MM.1S (cell line): ENCODE measurements around the gene MACIR.

ENCODE experiments used
- CTCF ChIP-seq: fragments of 300-600 bp; sonication (generic); IDR thresholded peaks from 2 replicates; pipeline ENCODE4 v1.5.1; 2016; ENCODE audit warnings: antibody characterized with exemption, low read length, mixed read lengths
- EZH2 ChIP-seq: fragments of 300-600 bp; sonication (generic); optimal IDR thresholded peaks from 2 replicates; pipeline ENCODE3; 2017; ENCODE audit warnings: low read depth, mild to moderate bottlenecking, antibody characterized with exemption, low read length, mixed read lengths
- EZH2phosphoT487 ChIP-seq: fragments of 300-600 bp; sonication (generic); IDR thresholded peaks from 2 replicates; pipeline ENCODE4 v1.6.1; 2018; ENCODE audit warnings: antibody characterized with exemption, low read length

- TF ChIP-seq CTCF (no peak), EZH2phosphoT487 (no peak), EZH2 (no peak)
These were observed 15.4 kb downstream of the MACIR start for GRCh38 chr5:103273952-103274351.
